Stimulated activated CD8-positive, alpha-beta memory T cell treated with anti-CD3 and anti-CD28 coated beads, Interleukin-2, amount 100 ng/mL, for 1 hour (primary cell): ENCODE data around the gene LTN1.

Experiments used
- DNase-seq, 2 donors: peaks; one replicate each; pipeline ENCODE4 v3.0.0-alpha.2; 2020; ENCODE audit warnings: low read depth in 2 of 2

The LTN1 gene

DNA sequence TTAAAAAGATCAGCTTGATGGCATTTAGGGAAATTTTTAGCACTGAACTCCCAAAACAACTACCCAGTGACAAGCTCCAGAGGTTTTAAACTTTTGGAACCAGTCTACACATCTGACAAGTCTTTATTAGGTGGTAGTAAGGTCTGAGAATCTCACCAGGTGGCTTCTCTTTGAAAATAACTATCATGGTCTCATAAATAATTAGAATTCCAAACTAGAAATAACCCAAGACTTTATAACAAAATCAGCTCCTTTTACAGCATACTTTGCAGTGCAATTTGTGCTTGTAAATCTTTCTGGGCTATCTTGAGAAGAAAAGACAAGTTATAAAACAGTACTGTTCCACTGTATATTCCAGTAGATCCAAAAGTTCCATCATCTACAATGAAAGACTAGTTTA, 108.7 kb downstream of the LTN1 start:
- DNase-seq, result no peak

DNA sequence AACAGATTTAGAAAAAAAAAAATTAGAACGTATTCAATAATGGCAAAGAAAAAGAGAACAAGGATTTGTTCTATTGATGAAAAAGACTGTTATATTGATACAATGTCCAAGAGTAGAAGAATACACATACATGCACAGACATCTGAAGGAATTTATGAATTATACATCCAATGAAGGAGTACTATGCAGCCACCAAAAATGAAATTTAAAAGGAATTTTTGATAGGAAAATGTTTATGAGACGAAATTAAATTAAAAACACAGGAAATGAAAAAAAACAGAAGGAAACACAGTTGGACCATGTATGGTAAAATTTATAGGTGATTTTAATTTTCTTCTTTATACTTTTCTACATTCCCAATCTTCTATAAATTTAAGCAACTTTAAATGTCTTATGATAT, 110.3 kb downstream of the LTN1 start:
- DNase-seq, result no peak
